RWPE1 (cell line): ENCODE measurements around the gene SLC24A3.

ENCODE experiments used
- CTCF ChIA-PET: fragments of 350-600 bp; sonication (Branson Sonifier 250); formaldehyde crosslinking; extraction: SDS; loops from one replicate; lab custom pipeline; 2021; lab: Yijun Ruan, JAX
- POLR2A ChIA-PET: fragments of 400-600 bp; formaldehyde crosslinking; extraction: SDS; loops from one replicate; lab custom pipeline; 2020; ENCODE audit warnings: antibody characterized with exemption; ENCODE audit not compliant: low non-redundant PET; lab: Yijun Ruan, JAX
- DNase-seq: peaks from one replicate; pipeline ENCODE4 v3.0.0; 2012; ENCODE audit warnings: low spot score
- H3K27ac ChIP-seq: fragments of 450-650 bp; 2 replicates; pipeline ENCODE4 v1.5.1; 2017
- CTCF ChIP-seq: fragments of 450-650 bp; conservative IDR thresholded peaks from 2 replicates; pipeline ENCODE4 v1.5.1; 2017; ENCODE audit warnings: low read depth, mild to moderate bottlenecking

SLC24A3 gene

GRCh38 chr20:19448632-19449031, 236.2 kb downstream of the SLC24A3 start:
- H3K27ac ChIP-seq = no peak overlapping the region
- ChIA-PET CTCF (no interaction called here), POLR2A (no interaction called here)
- no peak for TF ChIP-seq CTCF
- no peak for DNase-seq

- DNase-seq = no peak
- CTCF ChIA-PET = no interaction called here
- H3K27ac ChIP-seq = no peak overlapping the region
- POLR2A ChIA-PET = no interaction called here
- TF ChIP-seq CTCF = no peak
Measured at GRCh38 chr20:19449051-19449450, 236.6 kb downstream of the SLC24A3 start.

- POLR2A ChIA-PET = no interaction called here
- no peak for TF ChIP-seq CTCF
- no peak for DNase-seq
- H3K27ac ChIP-seq = no peak overlapping the region
- CTCF ChIA-PET = interaction anchor here (0.6 kb wide), 1 partner anchor 12 kb away, joined by 3 read pairs; no protein-coding TSS in a partner anchor
Measured at GRCh38 chr20:19451231-19451922, 238.9 kb downstream of the SLC24A3 start.

GRCh38 chr20:19451923-19452295, 239.5 kb downstream of the SLC24A3 start:
- POLR2A ChIA-PET = no interaction called here
- DNase-seq = no peak
- TF ChIP-seq CTCF = no peak
- no peak overlapping the region for H3K27ac ChIP-seq
- CTCF ChIA-PET = no interaction called here

GRCh38 chr20:19453410-19453809, 241.0 kb downstream of the SLC24A3 start:
- no peak for TF ChIP-seq CTCF
- no peak overlapping the region for H3K27ac ChIP-seq
- DNase-seq = no peak
- POLR2A ChIA-PET = no interaction called here
- CTCF ChIA-PET = no interaction called here

GRCh38 chr20:19453862-19454261, 241.4 kb downstream of the SLC24A3 start:
- ChIA-PET CTCF (no interaction called here), POLR2A (no interaction called here)
- no peak for DNase-seq
- no peak overlapping the region for H3K27ac ChIP-seq
- TF ChIP-seq CTCF = no peak
